Amniotic epithelial cell (primary cell): ENCODE measurements around the gene POLR2F.

Experiments used
- DNase-seq: peaks from one replicate; pipeline ENCODE4 v3.0.0-alpha.2; 2010; ENCODE audit warnings: low read depth

Gene POLR2F

DNA sequence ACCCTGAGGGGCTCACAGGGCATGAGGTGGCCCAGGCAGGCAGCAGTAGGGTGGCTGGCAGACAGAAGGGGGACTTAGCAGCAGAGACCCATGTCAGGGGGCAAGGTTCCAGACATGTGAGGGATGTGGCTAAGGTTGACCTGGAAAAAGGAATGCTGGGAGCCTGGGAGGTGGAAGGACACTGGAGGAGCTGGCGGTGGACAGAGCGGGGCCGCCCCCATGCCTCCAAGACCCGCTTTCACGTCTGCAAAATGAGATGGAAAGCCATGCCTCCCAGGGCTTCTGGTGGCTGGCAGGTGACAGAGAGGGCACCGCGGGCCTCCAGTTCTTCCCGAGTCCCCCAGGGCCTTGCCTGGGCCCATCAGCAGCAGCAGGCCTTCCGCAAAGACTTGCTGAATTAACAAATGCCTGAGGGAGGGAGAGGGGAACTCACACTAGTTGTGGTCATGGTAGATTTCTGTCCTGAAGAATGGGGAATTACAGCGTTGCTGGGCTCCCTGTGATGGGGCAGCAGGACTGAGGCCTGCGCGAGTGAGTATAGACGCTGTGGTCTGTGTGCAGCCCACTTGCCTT lies 53.9 kb downstream of the POLR2F start:
- no peak for DNase-seq

DNA sequence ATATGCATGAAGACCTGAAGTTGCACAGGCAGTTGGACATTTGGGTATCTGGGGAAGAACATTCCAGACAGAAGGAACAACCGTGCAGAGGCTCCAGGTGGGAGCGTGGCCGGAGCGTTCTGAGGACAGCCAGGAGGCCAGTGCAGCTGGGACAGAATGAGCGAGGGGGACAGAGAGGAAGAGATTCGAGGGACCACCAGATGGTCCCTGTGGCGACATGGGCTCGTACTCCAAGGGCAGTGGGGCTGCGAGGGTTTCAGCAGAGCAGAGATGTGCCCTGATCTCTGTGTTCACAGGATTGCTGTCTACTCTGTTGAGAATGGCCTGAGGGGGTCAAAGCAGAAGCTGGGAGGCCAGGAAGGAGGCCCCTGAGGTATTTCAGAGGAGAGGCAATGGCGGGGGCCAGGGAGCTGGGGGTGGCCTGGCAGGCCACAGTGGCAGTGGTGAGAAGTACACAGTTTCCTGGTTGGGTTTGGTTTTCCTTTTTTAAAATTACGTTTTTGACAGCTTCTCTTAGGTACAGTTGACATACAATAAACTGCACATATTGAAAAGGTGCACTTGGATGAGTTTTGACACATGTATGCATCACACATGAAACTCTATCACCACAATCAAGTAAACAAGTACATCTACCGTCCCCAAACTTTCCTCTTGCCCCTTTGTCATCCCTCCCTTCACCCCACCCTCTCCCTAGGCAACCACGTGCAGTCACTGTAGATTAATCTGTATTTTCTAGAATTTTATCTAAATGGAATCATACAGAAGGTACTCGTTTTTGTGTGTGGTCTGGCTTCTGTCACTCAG lies 55.7 kb downstream of the POLR2F start:
- no peak for DNase-seq

DNA sequence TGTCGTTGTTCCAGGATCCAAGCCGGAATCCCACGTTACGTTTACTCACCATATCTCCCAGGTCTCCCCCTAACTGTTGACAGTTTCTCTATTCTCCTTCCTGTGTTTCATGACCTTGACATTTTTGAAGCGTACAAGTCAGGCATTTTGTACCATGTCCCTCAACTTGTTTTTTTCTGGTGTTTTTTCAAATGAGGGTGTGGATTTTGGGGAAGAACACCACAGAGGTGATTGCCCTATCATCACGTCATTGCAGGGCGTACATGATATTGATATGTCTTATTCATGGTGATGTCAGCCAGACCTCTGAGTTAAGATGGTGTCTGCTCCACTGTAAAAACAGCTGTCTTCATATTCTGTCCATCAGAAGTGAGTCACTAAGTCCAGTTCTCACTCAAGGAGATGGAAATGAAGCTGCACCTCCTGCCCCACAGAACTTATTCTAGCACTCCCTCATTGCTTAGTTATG lies 59.1 kb downstream of the POLR2F start:
- peak; percentile 30 for DNase-seq

DNA sequence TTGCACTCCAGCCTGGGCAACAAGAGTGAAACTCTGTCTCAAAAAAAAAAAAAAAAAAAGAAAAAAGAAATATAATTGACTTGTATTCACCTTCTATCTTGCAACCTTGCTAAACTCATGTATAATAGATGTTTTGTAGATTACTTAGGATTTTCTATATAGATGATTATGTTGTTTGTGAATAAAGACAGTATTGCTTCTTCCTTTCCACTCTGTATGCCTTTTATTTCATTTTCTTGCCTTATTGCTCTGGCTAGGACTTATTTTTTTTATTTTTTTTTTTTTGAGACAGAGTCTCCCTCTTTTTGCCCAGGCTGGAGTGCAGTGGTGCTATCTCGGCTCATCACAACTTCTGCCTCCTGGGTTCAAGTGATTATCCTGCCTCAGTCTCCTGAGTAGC lies 60.6 kb downstream of the POLR2F start:
- DNase-seq = no peak

DNA sequence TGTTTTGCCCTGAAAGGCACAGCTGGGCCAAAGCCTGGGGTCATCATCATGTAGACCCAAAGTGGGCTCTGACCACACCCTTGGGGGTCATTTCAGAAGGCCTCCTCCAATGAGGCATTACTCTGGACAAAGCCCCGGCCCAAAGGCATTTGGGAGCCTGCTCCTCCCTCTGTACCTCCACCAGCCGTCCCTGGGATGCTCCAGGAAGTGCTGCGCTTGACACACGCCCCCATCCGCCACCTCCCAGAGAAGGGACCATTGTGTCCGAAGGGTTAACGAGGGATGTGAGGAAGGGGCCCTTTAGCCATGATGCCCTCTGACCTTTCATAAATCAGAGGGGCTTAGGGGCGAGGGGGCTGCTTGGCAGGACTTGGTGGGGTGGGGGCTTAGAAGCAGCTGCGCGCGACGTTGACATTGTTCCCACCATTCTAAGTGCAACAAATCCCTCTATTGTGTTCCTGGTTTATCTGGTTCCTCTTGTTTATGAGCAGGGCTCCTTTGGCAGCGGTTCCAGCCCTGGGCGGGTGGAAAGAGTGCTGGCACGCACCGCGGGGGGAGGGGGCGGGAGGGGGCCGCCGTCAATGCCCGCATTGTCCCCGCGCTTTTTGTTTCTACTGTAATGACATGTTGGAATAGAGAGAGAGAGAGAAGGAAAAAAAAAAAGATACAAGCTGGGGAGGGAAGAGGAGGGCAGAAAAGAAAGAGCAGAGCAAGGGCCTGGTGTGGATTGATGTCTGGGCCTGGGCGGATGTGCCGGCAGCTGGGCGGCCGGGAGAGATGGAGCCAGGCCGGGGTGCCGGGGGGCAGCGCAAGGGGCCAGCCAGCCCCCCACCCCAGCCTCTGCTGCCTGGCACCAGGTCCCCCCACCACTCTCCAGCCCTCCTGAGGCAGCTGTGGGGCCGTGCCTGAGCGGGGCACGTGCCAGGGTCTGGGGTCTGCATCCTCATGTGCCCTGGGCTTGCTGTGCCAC lies 63.0 kb downstream of the POLR2F start:
- DNase-seq = no peak

DNA sequence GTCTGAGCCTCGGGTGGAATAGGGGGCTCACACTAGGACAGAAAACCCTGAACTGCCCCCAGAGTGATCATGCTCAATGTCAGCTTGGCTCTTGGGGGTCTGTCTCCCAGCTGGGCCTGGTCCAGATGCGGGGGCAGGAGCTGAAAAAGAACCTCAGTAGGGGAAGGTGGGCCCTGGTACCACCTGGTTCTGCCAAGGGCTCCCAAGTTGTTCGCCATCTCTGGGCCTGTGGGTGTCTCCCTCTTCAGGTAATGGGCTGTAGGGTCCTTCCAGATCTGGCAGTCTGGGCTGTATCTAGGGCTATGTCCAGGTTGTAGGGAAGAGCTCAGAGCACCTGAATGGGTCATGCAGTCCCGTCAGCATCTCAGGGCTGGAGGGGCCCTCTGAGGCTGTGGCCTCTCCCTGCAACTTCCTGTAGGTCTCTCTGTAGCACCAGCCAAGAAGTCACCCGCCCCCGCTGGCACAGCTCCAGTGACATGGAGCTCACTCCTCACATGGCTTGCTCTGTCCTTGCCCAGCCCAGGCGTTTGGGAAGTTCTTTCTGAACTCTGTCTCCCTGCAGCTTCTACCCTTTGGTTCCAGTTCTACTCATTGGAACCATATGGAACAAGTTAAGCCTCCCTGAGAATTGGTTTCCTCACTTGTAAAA lies 63.9 kb downstream of the POLR2F start:
- peak; percentile 14 for DNase-seq

DNA sequence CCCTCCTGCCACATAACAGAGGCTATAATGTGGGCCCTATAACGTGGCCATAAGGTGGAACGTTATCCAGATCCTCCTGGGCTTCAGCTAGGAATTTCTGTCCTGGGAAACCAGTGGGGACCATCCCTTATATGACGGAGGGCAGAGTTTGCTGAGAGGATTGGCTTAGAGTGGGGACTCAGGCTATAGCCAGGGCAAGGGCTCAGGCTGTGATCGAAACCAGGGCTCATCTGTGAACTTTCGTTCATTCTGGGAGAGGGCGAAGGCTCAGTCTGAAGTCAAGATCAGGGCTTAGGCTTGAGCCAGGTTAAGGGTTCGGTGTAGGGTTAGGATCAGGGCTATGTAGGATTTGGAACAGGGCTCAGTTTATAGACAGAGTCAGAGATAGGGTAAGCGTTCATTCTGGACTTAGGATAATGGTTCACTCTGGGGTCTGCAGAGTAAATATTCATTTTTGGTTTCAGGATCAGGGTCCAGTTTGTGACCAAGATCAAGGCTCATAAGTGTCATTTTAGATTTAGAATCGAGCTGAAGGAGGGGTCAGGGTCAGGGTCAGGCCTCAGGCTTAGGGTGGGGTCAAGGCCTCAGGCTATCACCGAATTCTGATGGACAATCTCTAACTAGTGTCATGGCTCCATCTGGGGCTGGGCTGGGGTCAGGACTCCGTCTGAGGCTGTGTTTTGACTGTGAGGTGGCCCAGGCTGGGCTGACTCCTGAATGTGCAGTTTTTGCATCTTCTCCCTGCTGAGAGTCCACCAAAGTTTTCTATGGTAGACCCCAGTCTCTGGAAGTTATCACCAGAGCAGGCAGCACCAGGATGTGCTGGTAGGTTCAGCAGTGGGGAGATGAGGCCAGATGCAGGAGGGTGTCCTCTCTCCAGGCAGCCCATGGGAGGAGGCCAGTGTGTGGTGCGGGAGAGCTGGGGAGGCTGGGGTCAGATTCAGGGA lies 64.7 kb downstream of the POLR2F start:
- DNase-seq = no peak
